CMK (cell line): Measurements from ENCODE around the gene NCK2.
A peak's percentile ranks its signal among the peaks of the same experiment; 100 is the strongest.
"Not testable (repeated sequence)": the region's sequence is repeated elsewhere in the genome, so short reads cannot be mapped to it uniquely, and the experiment has no call there.

Experiments used
- DNase-seq: peaks from one replicate; pipeline ENCODE4 v3.0.0-alpha.2; 2010; ENCODE audit warnings: low read depth

NCK2 gene

GRCh38 chr2:105894327-105894944 is 149.7 kb downstream of the NCK2 start:
- no peak for DNase-seq

- no peak for DNase-seq
Measured at GRCh38 chr2:105895990-105896764, 151.5 kb downstream of the NCK2 start.

- DNase-seq: no peak
Measured at GRCh38 chr2:105896765-105897163, 152.1 kb downstream of the NCK2 start.

GRCh38 chr2:105897694-105898093 is 153.0 kb downstream of the NCK2 start:
- DNase-seq: not testable (repeated sequence)

- DNase-seq: no peak
Measured at GRCh38 chr2:105903051-105903674, 158.5 kb downstream of the NCK2 start.

GRCh38 chr2:105904938-105905337 is 160.2 kb downstream of the NCK2 start:
- DNase-seq: no peak

- DNase-seq: no peak
Measured at GRCh38 chr2:105906481-105906880, 161.8 kb downstream of the NCK2 start.

- DNase-seq: no peak
Measured at GRCh38 chr2:105907184-105907583, 162.5 kb downstream of the NCK2 start.

- DNase-seq: no peak
Measured at GRCh38 chr2:105909215-105909614, 164.5 kb downstream of the NCK2 start.

- no peak for DNase-seq
Measured at GRCh38 chr2:105910497-105911238, 166.0 kb downstream of the NCK2 start.

GRCh38 chr2:105911425-105911824 is 166.7 kb downstream of the NCK2 start:
- no peak for DNase-seq

- DNase-seq: no peak
Measured at GRCh38 chr2:105912081-105912480, 167.4 kb downstream of the NCK2 start.

GRCh38 chr2:105915005-105915558 is 170.4 kb downstream of the NCK2 start:
- no peak for DNase-seq

GRCh38 chr2:105917226-105917625 is 172.5 kb downstream of the NCK2 start:
- DNase-seq: no peak

GRCh38 chr2:105917688-105918087 is 173.0 kb downstream of the NCK2 start:
- DNase-seq: no peak

GRCh38 chr2:105919191-105919811 is 174.6 kb downstream of the NCK2 start:
- DNase-seq: no peak

GRCh38 chr2:105919826-105920225 is 175.1 kb downstream of the NCK2 start:
- peak; percentile 25 for DNase-seq

GRCh38 chr2:105924271-105924670 is 179.6 kb downstream of the NCK2 start:
- DNase-seq: no peak

- no peak for DNase-seq
Measured at GRCh38 chr2:105924932-105925331, 180.2 kb downstream of the NCK2 start.

- DNase-seq: no peak
Measured at GRCh38 chr2:105925390-105925789, 180.7 kb downstream of the NCK2 start.

- no peak for DNase-seq
Measured at GRCh38 chr2:105926960-105927678, 182.4 kb downstream of the NCK2 start.
